Measurements from ENCODE around the gene CIAO2A.
"Not testable (repeated sequence)": the region's sequence is repeated elsewhere in the genome, so short reads cannot be mapped to it uniquely, and the experiment has no call there.

The CIAO2A gene

DNA sequence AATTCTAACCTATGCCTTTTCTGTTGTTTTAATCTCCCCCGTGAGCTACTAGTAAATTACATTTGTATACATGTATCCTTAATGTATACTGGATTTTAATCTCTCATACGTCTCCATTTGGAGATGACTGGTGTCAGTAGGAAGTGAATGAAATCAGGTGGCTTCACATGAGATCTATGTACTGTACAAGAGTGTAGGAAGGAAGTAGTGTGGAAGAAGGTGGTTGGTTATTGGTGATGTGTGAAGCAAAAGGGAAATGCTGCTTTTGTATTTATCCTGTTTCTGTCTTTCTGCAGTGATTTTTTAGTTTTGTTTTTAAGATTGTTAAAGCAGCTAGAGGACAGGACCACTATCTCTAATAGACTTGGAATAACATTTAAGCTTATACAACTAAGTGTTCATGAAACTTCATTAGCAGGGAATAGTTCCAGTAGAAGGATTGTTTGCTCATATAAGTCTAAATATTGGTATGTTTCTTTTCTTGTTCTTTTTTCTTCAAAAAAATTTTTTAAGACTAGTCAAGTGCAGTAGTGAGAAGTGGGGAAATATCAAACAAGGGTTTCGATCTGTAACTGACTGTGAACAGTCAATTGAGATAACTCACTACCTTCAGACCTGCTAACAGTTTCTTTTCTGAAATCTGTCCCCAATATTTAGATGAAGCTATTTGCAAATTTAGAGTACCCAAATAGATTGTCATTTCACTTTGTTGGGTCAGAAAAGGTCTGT is 17.5 kb upstream of the CIAO2A start:
- DNase-seq: no peak

DNA sequence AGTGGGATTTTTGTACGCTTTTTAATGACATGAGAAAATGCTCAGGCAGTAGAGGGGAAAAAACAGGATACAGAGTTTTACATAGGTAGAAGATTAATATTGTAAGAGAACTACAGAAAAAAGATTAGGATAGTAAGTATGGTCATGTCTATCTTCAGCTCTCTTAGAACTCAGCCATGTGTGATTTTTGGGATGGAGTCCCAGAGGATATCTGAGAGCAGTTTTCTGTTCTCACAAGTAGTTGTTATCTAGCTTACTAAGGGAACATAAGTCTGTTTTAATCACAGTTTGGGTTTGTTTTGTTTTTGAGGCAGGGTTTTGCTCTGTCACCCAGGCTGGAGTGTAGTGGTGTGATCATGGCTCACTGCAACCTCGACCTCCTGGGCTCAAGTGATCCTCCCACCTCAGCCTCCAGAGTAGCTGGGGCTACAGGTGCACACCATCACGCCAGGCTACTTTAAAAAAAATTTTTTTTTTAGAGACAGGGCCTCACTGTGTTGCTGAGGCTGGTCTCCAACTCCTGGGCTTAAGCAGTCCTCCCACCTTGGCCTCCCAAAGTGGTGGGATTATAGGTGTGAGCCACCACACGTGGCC is 16.6 kb upstream of the CIAO2A start:
- DNase-seq: not testable (repeated sequence)

DNA sequence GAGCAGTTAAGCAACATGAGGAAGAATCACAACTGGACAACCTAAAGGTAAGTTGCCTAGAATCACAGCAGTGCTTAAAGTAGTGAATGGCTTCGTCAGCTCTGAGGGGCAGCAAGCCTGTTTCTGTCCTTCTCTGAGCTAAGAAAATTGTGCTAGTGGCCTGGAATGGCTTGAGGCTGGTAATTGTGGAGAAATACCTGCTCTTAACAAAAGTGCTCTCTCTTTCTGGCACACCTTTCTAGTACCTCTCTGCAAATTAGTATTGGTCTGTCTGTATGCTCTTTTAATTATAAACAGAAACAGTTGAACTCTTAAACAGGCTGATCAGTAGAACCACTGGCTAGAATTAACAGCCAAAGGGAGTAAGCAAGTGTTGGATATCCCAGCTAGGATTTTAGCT is 13.7 kb upstream of the CIAO2A start:
- no peak for DNase-seq

DNA sequence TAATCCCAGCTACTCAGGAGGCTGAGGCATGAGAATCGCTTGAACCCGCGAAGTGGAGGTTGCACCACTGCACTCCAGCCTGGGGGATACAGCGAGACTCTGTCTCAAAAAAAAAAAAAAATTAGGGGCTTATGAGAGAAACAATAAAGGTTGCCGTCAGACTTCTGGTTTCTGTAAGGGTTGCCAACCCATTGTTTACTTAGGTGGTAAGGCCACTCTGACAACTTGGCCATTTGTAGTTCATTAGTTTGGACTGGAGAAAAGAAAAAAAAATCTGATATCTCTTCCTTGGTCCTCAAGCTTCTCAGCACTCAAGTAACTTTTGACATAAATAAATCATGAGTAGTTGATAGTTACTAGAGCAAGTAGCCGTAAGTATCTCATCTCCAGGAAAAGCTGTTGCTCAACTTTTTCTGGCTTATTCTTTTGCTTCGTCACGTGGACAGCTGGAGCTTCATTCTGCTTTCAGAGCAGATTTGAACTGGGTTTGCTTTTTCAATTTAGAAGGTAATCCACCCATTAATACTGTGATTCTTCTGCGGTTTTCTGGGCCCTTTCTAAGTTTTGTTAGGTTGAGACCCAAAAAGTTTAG is 11.6 kb upstream of the CIAO2A start:
- no peak for DNase-seq

DNA sequence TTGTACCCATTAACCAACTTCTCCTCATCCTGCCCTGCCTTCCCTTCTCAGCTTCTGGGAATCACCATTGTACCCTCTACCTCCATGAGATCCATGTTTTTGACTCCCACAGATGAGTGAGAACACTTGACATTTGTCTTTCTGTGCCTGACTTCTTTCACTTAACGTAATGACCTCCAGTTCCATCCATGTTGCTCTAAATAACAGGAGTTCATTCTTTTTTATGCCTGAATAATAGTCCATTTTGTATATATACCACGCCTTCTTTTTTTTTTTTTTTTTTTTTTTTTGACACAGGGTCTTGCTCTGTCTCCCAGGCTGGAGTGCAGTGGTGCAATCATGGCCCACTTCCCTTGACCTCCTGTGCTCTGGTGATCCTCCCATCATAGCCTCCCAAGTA is 8.9 kb upstream of the CIAO2A start:
- DNase-seq: no peak

DNA sequence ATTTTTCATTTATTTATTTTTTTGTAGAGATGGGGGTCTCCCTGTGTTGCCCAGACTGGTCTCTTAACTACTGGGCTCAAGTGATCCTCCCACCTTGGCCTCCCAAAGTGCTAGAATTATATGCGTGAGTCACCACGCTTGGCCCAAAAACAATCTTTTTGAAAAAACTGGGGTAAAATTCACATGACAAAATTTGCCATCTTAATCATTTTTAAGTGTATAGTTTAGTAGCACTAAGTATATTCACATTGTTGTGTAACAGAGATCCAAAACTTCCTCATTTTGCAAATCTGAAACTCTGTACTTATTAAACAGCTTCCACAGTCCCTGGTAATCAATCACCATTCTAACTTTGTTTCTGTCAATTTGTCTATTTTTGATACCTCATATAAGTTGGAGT is 7.3 kb upstream of the CIAO2A start:
- no peak for DNase-seq

DNA sequence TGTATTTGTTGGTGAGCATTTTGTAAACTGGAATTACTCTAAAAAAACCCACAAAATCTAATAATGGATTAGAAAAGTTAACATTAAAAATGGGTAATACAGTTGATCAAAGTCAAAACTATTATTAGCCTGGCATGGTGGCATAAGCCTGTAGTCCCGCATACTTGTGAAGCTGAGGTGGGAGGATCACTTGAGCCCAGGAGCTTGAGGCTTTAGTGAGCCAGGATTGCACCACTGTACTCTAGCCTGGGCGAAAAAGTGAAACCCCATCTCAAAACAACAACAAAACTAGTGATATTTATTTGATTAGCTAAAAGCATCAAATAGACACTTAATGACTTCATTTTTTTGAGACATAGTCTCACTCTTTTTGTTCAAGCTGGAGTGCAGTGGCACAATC is 5.7 kb upstream of the CIAO2A start:
- DNase-seq: peak; percentile 9

DNA sequence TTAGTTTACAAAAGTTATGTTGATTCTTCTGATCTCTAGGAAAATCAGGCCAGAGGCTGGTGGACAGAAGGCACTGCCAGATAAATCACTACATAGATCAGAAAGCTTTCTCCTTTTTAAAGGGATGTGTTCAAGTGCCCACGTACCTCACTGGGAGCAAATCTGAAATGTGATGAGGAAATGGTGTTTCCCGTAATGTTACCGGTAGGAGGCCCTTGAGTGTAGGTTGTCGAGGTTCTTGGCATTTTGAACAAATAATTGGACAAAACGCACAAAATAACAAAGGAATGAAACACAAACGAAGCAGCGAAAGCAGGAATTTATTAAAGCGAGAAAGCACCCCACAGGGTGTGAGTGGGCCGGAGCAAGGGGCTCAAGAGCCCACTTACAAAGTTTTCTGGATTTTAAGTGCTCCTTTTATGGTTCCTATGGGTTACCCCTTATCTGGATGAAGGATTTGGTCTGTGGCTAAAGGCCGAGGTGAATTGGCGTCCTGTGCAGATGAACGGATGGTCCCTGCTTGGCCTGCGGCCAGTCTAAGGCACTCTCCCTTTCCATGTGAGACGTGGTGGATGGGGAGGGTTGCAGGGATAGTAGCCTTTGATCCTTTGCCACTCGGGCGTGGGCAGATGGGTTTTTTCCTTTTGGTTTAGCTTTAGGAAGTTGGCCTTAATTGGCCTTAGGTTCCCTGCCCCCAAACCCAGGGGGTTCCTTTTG is 3.2 kb upstream of the CIAO2A start:
- DNase-seq: peak; percentile 25

DNA sequence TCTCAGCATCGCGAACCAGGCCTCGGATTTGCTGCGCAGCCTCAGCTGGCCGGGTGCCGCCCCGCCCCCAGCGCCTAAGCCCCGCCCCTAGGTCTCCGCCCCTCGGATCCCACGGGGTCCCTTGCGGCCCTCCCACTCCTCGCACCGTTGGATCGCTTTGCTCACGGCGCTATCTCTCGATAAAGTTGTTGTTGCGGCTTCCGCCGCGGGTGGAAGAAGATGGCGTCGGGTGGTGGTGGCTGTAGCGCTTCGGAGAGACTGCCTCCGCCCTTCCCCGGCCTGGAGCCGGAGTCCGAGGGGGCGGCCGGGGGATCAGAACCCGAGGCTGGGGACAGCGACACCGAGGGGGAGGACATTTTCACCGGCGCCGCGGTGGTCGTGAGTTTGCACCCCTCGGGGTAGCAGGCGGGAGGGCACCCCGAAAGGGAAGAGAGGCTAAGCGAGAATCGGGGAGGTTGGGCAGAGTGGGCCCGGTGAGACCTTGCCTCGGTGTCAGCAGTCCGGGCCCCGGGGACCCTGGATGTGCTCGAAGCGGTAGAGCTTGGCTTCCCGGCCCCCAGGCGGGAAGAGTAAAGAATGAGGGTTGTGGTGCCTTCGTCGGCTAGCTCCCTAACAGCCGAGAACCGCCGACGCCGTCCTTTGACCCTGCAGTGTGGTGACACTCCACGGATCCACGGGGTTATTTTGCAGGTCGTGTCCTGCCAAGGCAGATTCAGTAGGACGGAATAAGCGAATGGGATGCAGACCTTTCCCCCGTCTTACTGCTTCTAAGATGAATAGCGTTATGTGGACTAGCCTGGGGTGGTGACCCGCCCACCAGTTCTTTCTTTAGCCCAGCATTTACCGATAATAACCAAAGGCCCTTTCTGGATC is 2.4 kb upstream of the CIAO2A start, which contains the start of gene SNX1:
SNX1 (plus strand) TSS at position 188 of the 873 bp plus-strand sequence; CDS start at position 220, 32 bp downstream.
- DNase-seq: peak; percentile 96

DNA sequence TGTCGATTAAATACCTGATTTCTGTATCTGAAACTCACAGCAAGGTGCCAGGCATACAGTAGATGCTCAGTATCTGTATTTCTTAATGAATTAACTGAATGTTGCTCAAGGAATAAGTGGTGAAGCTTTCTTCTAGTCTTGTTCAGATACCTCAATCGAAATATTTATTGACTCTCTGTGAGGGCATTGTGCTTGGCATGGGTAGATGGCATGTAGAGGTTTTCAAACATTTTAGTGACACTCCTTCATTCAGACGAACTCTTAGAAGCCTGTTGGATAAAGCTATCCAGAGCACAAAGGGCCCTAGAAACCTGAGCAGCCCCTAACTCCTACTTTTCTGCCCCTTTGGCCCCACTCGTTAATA is 1.8 kb upstream of the CIAO2A start:
- DNase-seq: no peak

DNA sequence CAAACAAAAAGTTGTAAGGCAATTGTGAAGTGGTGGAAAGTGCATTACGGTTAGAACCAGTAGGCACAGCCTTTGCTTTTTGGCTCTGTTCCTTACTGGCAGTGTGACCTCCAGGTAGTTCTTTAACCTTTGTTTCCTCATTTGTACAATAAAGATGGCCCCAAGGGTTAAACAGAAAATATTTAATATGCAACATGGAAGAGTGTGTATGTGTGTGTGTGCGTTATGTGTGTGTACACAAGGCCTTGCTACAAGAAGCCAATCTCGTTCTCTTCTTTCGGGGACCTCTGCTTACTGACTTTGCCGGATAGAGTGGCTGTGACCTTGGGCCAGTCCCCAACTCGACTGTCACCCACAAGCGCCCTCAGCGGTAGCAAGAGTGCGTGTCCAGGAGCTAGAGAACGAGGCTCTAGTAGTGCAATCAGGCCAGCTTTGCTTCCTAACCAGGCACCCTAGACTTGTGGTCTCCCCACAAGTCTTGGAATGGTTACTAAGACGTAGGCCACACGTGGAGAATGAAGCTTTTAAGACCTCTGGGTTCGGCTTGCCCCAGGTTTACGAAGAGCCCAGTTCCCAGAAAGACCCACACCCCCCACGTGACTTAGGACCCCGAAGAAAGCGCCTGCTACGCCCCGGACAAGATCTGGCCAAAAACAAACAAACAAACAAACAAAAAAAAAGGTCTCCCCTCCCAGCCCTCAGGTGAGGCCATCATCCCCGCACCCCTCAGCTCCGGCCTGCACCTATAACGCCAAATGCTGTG is 593 bp downstream of the CIAO2A start:
- peak; percentile 69 for DNase-seq

DNA sequence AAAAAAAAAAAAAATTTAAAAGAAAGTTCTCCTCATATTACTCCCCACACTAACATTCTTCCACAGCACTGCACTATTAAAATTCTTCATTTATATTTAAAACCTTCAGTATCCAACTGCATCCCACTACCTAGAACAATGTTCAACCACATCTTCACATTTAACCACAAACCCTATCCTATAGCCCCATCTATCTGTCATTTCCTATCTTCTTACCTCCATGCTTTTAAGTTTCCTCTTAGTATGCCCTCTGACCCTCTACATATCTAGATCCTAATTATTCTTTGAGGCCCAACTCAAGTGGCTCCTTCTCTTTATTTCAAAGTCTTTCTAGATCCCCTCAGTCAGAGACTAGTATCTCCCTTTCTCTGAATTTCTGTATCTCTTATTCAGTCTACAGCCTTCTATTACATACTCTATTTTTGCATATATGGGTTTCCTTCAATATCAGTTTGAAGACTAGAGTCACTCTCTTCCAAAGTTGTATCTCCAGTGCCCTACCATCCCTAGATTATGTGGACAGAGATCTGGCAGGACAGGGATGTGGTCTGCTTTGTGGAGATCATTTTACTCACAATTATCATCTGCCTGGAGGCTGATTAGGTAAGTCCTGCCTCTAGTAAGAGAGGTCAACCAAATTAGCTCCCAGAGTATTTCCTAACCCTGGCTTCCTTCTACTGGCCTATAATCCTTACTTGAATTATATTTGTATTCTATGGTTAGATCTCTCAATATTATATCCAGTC is 1.4 kb downstream of the CIAO2A start:
- peak; percentile 28 for DNase-seq

DNA sequence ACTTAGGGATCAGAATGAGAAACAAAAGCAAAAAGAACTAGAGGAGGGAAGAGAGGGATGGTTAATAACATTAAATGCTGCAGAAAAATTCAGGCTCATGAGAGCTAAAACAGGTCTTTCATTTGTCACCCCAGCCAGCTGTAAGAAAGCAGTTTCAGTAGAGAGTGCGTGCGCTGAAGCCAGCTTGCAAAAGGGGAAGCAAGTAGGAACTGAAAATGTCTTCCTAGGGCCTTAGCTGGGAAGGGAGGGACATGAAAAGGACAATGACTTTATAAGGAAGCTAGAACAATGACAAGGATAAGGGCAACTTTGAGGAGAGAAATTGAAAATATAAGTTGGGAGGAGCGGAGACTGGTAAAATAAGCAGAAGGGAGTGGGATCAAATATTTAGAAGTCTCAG is 3.1 kb downstream of the CIAO2A start:
- no peak for DNase-seq

DNA sequence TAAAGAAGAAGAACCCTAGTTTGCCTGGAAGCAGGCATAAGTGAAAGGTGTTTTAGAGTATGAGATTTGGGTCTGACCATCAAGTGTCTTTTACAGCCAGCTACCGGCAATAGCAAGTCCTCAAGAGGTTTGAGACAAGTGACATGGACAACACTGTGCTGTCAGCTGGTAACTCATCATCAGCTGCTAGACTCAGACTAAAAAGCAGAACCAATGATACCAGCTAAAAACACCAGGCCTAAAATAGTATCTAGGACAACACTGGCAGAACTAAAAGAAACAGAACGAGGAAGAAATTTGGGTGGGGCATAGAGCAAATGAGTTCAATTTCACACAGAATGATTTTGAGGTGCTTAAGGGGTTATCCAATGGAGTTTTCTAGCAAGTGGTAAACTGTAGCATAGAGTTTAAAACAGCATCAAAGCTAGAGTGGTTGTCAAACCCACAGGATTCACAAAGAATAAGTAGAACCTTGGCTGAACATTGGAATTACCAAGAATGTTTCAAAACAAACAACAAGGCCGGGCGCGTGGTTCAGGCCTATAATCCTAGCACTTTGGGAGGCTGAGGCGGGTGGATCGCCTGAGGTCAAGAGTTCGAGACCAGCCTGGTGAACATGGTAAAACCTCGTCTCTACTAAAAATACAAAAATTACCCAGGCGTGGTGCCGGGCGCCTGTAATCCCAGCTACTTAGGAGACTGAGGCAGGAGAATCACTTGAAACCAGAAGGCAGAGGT is 3.9 kb downstream of the CIAO2A start:
- DNase-seq: no peak

DNA sequence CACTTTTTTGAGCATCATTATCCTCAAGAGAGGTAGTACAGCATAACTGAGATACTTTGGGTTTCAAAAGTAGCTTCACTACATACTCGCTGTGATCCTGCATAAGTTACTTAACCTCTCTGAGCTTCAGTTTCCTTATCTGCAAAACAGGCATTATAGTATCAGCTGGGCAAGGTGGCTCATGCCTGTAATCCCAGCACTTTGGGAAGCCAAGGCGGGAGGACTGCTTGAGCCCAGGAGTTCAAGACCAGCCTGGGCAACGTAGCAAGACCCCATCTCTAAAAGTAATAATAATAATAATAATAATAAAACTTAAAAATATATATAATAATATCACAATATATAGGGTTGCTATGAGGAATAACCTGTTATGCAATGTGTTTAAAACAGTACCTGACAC is 10.9 kb downstream of the CIAO2A start:
- DNase-seq: no peak

DNA sequence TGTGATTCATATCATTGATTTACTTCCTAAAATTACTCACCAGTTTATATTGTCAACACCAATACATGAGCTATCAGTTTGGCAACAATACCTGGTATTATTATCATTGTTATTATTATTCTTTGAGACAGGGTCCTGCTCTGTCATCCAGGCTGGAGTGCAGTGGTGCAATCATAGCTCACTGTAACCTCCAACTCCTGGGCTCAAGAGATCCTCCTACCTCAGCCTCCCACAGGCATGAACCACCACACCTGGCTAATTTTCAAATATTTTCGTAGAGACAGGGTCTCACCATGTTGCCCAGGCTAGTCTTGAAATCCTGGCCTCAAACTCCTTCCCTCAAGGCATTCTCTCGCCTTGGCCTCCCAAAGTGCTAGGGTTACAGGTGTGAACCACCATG is 20.1 kb downstream of the CIAO2A start:
- DNase-seq: not testable (repeated sequence)

DNA sequence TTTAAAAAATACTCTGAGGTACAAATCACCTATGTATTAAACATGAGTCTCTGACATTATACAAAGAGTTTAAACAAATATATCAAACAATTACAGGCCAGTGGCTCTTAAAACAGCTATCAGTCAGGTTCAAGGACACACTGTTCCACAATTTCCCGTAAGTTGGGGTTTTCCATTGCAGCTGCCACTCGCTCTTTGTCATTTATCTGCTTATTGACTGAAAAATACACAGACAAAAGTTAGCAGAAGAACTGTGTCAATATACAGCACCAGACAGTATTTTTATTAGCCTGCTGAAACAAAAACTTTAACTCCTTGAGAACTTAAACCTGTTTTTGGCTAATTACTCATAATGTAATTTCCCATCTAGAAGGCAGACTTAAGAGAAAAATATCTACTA is 20.8 kb downstream of the CIAO2A start:
- DNase-seq: no peak

DNA sequence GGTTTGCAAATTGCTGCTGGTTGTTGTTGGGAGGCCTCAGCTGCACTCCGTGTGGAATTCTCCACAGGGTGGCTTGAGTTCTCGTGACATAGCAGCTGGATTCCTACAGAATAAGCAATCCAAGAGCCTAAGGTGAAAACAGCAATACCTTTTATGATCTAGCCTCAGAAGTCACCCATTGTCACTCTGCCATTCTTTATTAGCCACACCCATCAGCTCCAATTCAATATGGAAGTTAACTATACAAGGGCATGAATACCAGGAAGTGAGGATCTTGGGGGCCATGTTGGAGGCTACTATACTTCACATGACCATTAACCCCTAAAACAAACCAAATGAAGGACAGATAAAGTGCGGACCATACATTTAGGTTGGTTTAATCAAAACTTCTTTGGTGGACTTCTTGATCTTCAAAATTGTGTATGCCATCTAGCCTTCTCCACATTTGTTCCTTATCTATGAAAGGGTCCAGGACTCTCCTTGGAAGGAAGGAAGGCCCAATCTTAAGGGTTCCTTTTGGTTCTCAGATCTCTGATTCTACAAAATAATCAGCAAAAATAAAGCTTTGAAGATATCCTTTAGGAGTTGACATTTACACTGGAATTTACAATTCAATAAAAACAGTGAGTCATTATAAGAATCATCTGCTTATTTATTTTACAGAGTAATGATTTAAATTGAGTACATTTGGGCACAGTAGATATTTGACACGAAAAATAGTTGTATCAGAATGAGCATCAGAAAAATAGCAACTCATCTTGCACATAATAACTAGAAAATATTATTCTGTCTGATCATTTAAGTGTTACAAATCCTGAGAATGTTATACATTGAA is 21.5 kb downstream of the CIAO2A start:
- no peak for DNase-seq
